ENCODE measurements around the gene ZNF784. TPM values are rescaled to one million over a fixed set of nuclear protein-coding genes. Genes with fewer than 3 reads are reported as not detected.
A peak's percentile ranks its signal among the peaks of the same experiment; 100 is the strongest.

Gene ZNF784
- total RNA-seq, 2 experiments from 2014 or later = 3.6 to 3.7 TPM

DNA sequence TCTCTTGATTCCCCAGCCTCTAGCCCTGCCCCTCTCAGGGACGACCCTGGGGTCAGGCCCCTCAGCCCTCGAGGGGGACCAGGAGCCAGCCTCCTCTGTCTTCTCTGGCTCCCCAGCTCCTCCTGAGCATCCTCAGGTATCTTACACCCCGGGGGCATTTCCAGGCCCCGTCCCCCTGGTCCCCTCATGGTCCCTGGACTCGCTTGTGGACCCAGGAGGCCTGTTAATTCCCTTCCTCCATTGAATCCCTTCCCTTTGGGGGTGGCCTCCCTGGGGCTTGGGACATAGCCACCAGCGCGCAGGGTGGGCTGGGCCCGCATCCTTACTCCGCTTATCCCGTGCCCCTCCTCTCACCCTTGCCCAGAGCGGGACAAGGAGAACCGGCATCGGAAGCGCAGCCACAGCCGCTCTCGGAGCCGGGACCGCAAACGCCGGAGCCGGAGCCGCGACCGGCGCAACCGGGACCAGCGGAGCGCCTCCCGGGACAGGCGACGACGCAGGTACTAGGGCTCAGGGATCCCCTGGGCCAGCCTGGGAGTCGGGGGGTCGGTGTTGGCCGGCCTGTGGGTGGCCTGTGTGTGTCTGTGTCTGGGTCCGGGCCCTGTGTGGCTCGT, 34.6 kb upstream of the ZNF784 start:
- DNase-seq (no peak), ATAC-seq (no peak)
- Mint-ChIP-seq H3K4me3 (peak overlapping the region; percentile 98), H3K9me3 (no peaks in the 10 kb centered on the region), H3K27me3 (no peaks in the 10 kb centered on the region), H3K27ac (peak overlapping the region; percentile 79), H3K4me1 (ENCODE audit: low read depth) (peaks cover 38% of the 10 kb centered on the region), H3K36me3 (ENCODE audit: low read depth) (peaks cover 64% of the 10 kb centered on the region)
- TF ChIP-seq, protein P1, sequence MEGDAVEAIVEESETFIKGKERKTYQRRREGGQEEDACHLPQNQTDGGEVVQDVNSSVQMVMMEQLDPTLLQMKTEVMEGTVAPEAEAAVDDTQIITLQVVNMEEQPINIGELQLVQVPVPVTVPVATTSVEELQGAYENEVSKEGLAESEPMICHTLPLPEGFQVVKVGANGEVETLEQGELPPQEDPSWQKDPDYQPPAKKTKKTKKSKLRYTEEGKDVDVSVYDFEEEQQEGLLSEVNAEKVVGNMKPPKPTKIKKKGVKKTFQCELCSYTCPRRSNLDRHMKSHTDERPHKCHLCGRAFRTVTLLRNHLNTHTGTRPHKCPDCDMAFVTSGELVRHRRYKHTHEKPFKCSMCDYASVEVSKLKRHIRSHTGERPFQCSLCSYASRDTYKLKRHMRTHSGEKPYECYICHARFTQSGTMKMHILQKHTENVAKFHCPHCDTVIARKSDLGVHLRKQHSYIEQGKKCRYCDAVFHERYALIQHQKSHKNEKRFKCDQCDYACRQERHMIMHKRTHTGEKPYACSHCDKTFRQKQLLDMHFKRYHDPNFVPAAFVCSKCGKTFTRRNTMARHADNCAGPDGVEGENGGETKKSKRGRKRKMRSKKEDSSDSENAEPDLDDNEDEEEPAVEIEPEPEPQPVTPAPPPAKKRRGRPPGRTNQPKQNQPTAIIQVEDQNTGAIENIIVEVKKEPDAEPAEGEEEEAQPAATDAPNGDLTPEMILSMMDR (IDR thresholded peaks at IDR 0.05) = no peak
- POLR2A ChIA-PET = interaction anchor here (3.5 kb wide), 1 partner anchor 10 kb away, joined by 57 read pairs; no protein-coding TSS in a partner anchor
- CTCF ChIA-PET = interaction anchor here (1.3 kb wide), 1 partner anchor 12 kb away, joined by 4 read pairs; no protein-coding TSS in a partner anchor
- intact Hi-C loops (cut with micrococcal nuclease) = loop anchor here (10.0 kb wide), 1 partner anchor 404 kb away; the partner anchor contains the start of gene PPP6R1

DNA sequence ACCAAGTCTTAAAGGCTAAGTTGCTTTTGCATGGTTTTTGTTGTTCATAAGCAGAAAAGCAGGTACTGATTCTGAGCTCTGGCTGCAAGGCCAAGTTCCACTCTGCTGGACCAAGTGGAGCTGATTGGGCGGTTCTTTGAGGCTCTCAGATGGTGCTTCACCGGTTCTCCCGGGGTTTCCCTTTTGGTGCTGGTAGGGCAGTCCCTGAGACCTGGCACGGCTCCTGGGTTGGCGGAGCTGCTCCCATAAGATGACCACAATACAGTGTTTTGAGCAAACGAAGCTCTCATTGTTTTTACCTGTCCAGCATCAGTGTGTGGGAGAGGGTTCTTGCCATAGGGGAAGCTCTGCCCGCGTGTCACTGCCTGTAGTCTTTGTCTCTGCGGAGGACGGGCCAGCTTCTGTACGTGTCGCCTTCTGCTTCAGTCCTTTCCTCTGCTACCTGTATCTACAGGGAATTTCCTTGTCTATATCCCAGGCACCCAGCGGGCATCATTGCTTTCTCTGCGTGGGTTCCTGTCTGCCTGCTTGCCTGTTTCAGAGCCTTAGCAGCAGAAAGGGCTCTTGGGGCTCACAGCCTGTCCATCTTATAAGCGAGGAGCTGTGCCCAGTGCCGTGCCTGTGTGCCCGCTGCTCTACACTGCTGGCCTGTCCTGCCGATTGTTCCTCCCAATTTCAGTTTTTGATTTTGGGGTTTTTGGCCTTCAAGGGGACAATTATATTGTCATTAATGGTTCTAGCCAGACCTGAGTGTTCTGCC, 32.8 kb upstream of the ZNF784 start:
- TF ChIP-seq, protein P1 (IDR thresholded peaks at IDR 0.05) = no peak
- H3K27me3 Mint-ChIP-seq = no peaks in the 10 kb centered on the region
- H3K4me1 Mint-ChIP-seq (ENCODE audit: low read depth) = peaks cover 32% of the 10 kb centered on the region
- no peaks in the 10 kb centered on the region for H3K9me3 Mint-ChIP-seq
- peak overlapping the region; percentile 98 for H3K4me3 Mint-ChIP-seq
- intact Hi-C loops (cut with micrococcal nuclease) = loop anchor here (10.0 kb wide), 1 partner anchor 402 kb away; the partner anchor contains the start of gene PPP6R1
- no peak for ATAC-seq
- ChIA-PET CTCF (interaction anchor here (0.8 to 1.8 kb wide), 7 partner anchors 10 to 153 kb away, joined by 3 to 8 read pairs (median 4); partner anchors contain the start of gene ZNF865), POLR2A (interaction anchor here (0.7 to 3.5 kb wide), 7 partner anchors 10 to 424 kb away, joined by 3 to 57 read pairs (median 6); partner anchors contain the start of gene CCDC106)
- peak; percentile 46 for DNase-seq
- peak overlapping the region; percentile 99 for H3K27ac Mint-ChIP-seq
- peaks cover 53% of the 10 kb centered on the region for H3K36me3 Mint-ChIP-seq (ENCODE audit: low read depth)

DNA sequence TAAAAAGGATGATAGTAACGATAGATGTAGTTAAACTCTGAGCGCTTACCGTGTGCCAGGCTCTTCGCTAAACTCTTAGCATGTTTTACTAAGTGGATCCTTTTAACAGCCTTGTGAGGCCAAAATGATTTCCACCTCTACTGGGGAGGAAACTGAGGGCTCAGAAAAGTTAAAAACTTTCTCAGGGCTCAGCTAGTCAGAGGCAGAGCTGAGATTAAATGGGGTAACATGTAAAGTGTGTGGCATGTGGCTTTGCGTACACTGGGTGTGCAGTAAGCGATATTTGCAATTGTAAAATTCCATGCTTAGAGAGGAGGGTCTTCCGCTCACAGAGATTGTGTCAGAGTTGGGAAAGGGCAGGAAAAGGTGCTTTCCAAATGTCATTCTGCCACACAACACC, 32.2 kb upstream of the ZNF784 start:
- H3K4me3 Mint-ChIP-seq = peak overlapping the region; percentile 98
- peaks cover 32% of the 10 kb centered on the region for H3K4me1 Mint-ChIP-seq (ENCODE audit: low read depth)
- ChIA-PET CTCF (interaction anchor here (0.8 to 1.8 kb wide), 7 partner anchors 11 to 153 kb away, joined by 3 to 8 read pairs (median 4); partner anchors contain the start of gene ZNF865), POLR2A (interaction anchor here (0.7 to 3.5 kb wide), 6 partner anchors 12 to 424 kb away, joined by 3 to 57 read pairs (median 5); no protein-coding TSS in a partner anchor)
- H3K36me3 Mint-ChIP-seq (ENCODE audit: low read depth) = peaks cover 51% of the 10 kb centered on the region
- H3K9me3 Mint-ChIP-seq = no peaks in the 10 kb centered on the region
- no peaks in the 10 kb centered on the region for H3K27me3 Mint-ChIP-seq
- ATAC-seq (no peak), DNase-seq (no peak)
- intact Hi-C loops (cut with micrococcal nuclease) = loop anchor here (10.0 kb wide), 1 partner anchor 402 kb away; the partner anchor contains the start of gene PPP6R1
- TF ChIP-seq, protein P1 (IDR thresholded peaks at IDR 0.05) = no peak
- H3K27ac Mint-ChIP-seq = peak overlapping the region; percentile 99

DNA sequence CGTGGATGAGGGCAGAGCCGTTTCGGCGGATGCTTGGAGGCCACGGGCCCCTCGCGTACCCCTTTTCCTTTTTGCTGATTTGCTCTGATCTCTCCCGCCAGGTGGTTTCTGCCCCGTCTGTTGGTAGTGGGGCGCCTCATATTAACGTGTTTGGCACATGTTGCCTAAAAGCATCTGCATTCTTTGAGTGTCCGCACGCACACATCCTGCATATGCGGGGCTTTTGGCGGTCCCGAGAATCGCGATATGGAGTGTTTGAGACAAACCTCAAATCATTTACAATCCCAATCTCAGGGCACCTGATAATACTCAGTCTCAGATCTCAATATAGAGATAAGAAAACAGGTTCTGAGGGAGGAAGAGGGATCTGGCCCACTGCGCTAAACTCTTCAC, 31.3 kb upstream of the ZNF784 start:
- Mint-ChIP-seq H3K27me3 (no peaks in the 10 kb centered on the region), H3K4me3 (peak overlapping the region; percentile 98), H3K27ac (peak overlapping the region; percentile 99), H3K9me3 (no peaks in the 10 kb centered on the region), H3K36me3 (ENCODE audit: low read depth) (peaks cover 47% of the 10 kb centered on the region), H3K4me1 (ENCODE audit: low read depth) (peaks cover 35% of the 10 kb centered on the region)
- intact Hi-C loops (cut with micrococcal nuclease) = loop anchor here (10.0 kb wide), 1 partner anchor 401 kb away; the partner anchor contains the start of gene PPP6R1
- ATAC-seq (no peak), DNase-seq (no peak)
- CTCF ChIA-PET = interaction anchor here (1.1 to 1.8 kb wide), 4 partner anchors 12 to 24 kb away, joined by 3 to 8 read pairs (median 4); no protein-coding TSS in a partner anchor
- POLR2A ChIA-PET = interaction anchor here (3.0 to 3.5 kb wide), 2 partner anchors 13 to 18 kb away, joined by 13 to 57 read pairs; no protein-coding TSS in a partner anchor
- TF ChIP-seq, protein P1 (IDR thresholded peaks at IDR 0.05) = no peak

All from activated CD8-positive, alpha-beta T cell treated with anti-CD3 and anti-CD28 coated beads for 36 hours (primary cell).